Neural progenitor cell (in vitro differentiated cells): ENCODE data around the gene CD300LG. TPM values are rescaled to one million over a fixed set of nuclear protein-coding genes. Genes with fewer than 3 reads are reported as not detected.

Source experiments
- DNase-seq: peaks from one replicate; pipeline ENCODE4 v3.0.0-alpha.2; 2016; ENCODE audit warnings: low spot score
- H2AFZ ChIP-seq: fragments of 200-600 bp; sonication (generic); replicated peaks from 2 replicates; pipeline ENCODE4 v1.6.1; 2016; ENCODE audit warnings: antibody characterized with exemption
- H3F3A ChIP-seq: fragments of 200-600 bp; sonication (generic); 2 replicates; pipeline ENCODE4 v1.6.1; 2016; ENCODE audit warnings: antibody characterized with exemption, low read depth
- H3K27ac ChIP-seq: fragments of 200-600 bp; sonication (generic); 2 replicates; pipeline ENCODE4 v1.5.1; 2016; ENCODE audit warnings: mild to moderate bottlenecking
- H3K27me3 ChIP-seq: fragments of 200-600 bp; sonication (generic); 2 replicates; pipeline ENCODE4 v1.6.1; 2016; ENCODE audit warnings: mild to moderate bottlenecking, moderate library complexity
- H3K36me3 ChIP-seq: fragments of 200-600 bp; sonication (generic); 2 replicates; pipeline ENCODE4 v1.5.1; 2016
- H3K4me1 ChIP-seq: fragments of 200-600 bp; sonication (generic); 2 replicates; pipeline ENCODE4 v1.6.1; 2016; ENCODE audit warnings: mixed run types
- H3K4me2 ChIP-seq: fragments of 200-600 bp; sonication (generic); 2 replicates; pipeline ENCODE4 v1.6.1; 2016
- H3K4me3 ChIP-seq: fragments of 200-600 bp; sonication (generic); 2 replicates; pipeline ENCODE4 v1.5.1; 2016
- H3K79me2 ChIP-seq: fragments of 200-600 bp; sonication (generic); 2 replicates; pipeline ENCODE4 v1.6.1; 2016; ENCODE audit warnings: low read depth
- H3K9ac ChIP-seq: fragments of 200-600 bp; sonication (generic); 2 replicates; pipeline ENCODE4 v1.6.1; 2016
- H3K9me3 ChIP-seq: fragments of 200-600 bp; sonication (generic); 2 replicates; pipeline ENCODE4 v1.5.1; 2016; ENCODE audit warnings: low read depth
- H4K20me1 ChIP-seq: fragments of 200-600 bp; sonication (generic); 2 replicates; pipeline ENCODE4 v1.6.1; 2016; ENCODE audit warnings: low read depth
- H3K27ac Mint-ChIP-seq: 3 replicates; pipeline ENCODE4 v1.8.0; 2021; ENCODE audit warnings: mixed read lengths
- H3K27me3 Mint-ChIP-seq: 2 replicates; pipeline ENCODE4 v1.8.0; 2022; ENCODE audit warnings: low read depth, mild to moderate bottlenecking, inconsistent platforms, moderate library complexity, mixed read lengths; ENCODE audit not compliant: insufficient read depth
- H3K36me3 Mint-ChIP-seq: 3 replicates; pipeline ENCODE4 v1.8.0; 2021; ENCODE audit warnings: mixed read lengths
- H3K4me1 Mint-ChIP-seq: 3 replicates; pipeline ENCODE4 v1.8.0; 2021; ENCODE audit warnings: mixed read lengths
- H3K4me3 Mint-ChIP-seq: 3 replicates; pipeline ENCODE4 v1.8.0; 2021; ENCODE audit warnings: mild to moderate bottlenecking, moderate library complexity, mixed read lengths
- H3K9me3 Mint-ChIP-seq: 3 replicates; pipeline ENCODE4 v1.8.0; 2020; ENCODE audit warnings: mixed read lengths
- CTCF ChIP-seq: fragments of 200-600 bp; sonication (generic); IDR thresholded peaks from 2 replicates; pipeline ENCODE4 v1.5.1; 2017; ENCODE audit warnings: antibody characterized with exemption, mild to moderate bottlenecking
- EZH2 ChIP-seq: fragments of 200-600 bp; sonication (generic); IDR thresholded peaks from 2 replicates; pipeline ENCODE4 v1.6.1; 2017; ENCODE audit warnings: antibody characterized with exemption, mild to moderate bottlenecking, moderate library complexity
- EZH2phosphoT487 ChIP-seq: fragments of 200-600 bp; sonication (generic); IDR thresholded peaks from 2 replicates; pipeline ENCODE4 v1.6.1; 2017; ENCODE audit warnings: antibody characterized with exemption
- total RNA-seq: library from RNA; depleted of rRNA; stranded (reverse); fragments of >200 nt; gene quantifications from 2 replicates; pipeline ENCODE4 v1.2.3, GENCODE V29; 2015; ENCODE audit warnings: low replicate concordance

The CD300LG gene
- total RNA-seq, 1 donor from 2014 or later, result not detected

- TF ChIP-seq CTCF (no peak), EZH2phosphoT487 (no peak), EZH2 (no peak)
- Mint-ChIP-seq H3K36me3 (no peaks in the 10 kb centered on the region), H3K4me3 (no peak overlapping the region), H3K4me1 (no peaks in the 10 kb centered on the region), H3K9me3 (no peaks in the 10 kb centered on the region), H3K27ac (no peak overlapping the region), H3K27me3 (peaks cover 4% of the 10 kb centered on the region)
- H3F3A ChIP-seq, result no peaks in the 10 kb centered on the region
- no peak for DNase-seq
- H3K27me3 ChIP-seq, result peaks cover 6% of the 10 kb centered on the region
- H3K4me2 ChIP-seq, result no peak overlapping the region
- H3K4me1 ChIP-seq, result peaks cover 6% of the 10 kb centered on the region
- no peak overlapping the region for H2AFZ ChIP-seq
- no peaks in the 10 kb centered on the region for H4K20me1 ChIP-seq
- no peak overlapping the region for H3K9ac ChIP-seq
- H3K79me2 ChIP-seq, result no peaks in the 10 kb centered on the region
- H3K4me3 ChIP-seq, result no peak overlapping the region
- H3K36me3 ChIP-seq, result no peaks in the 10 kb centered on the region
- no peaks in the 10 kb centered on the region for H3K9me3 ChIP-seq
- H3K27ac ChIP-seq, result no peak overlapping the region
Observed at GRCh38 chr17:43871946-43872690, 25.1 kb downstream of the CD300LG start.

- no peak overlapping the region for H3K4me3 ChIP-seq
- Mint-ChIP-seq H3K27me3 (peaks cover 4% of the 10 kb centered on the region), H3K4me1 (no peaks in the 10 kb centered on the region)
Observed at GRCh38 chr17:43873091-43873490, 26.1 kb downstream of the CD300LG start.

GRCh38 chr17:43873815-43874214 is 26.8 kb downstream of the CD300LG start:
- DNase-seq, result no peak
- H3K4me3 Mint-ChIP-seq, result no peak overlapping the region

More at GRCh38 chr17:43873091-43873490, 26.1 kb downstream of the CD300LG start:
- H3K4me3 Mint-ChIP-seq, result no peak overlapping the region
- no peaks in the 10 kb centered on the region for H3K9me3 Mint-ChIP-seq
- TF ChIP-seq CTCF (peak; percentile 34), EZH2 (no peak)
- no peak for DNase-seq
- H3K36me3 ChIP-seq, result no peaks in the 10 kb centered on the region
- H4K20me1 ChIP-seq, result no peaks in the 10 kb centered on the region
- no peaks in the 10 kb centered on the region for H3K9me3 ChIP-seq
- H3K4me2 ChIP-seq, result no peak overlapping the region
- no peak overlapping the region for H3K9ac ChIP-seq
- peaks cover 6% of the 10 kb centered on the region for H3K4me1 ChIP-seq
- no peaks in the 10 kb centered on the region for H3K36me3 Mint-ChIP-seq
- H3K79me2 ChIP-seq, result no peaks in the 10 kb centered on the region
- H3K27ac Mint-ChIP-seq, result no peak overlapping the region
- peaks cover under 1% of the 10 kb centered on the region for H3K27me3 ChIP-seq
- no peak overlapping the region for H3K27ac ChIP-seq
- H3F3A ChIP-seq, result no peaks in the 10 kb centered on the region
- no peak overlapping the region for H2AFZ ChIP-seq

More at GRCh38 chr17:43873815-43874214, 26.8 kb downstream of the CD300LG start:
- Mint-ChIP-seq H3K9me3 (no peaks in the 10 kb centered on the region), H3K27ac (no peak overlapping the region), H3K36me3 (no peaks in the 10 kb centered on the region), H3K27me3 (peaks cover 4% of the 10 kb centered on the region), H3K4me1 (peaks cover 2% of the 10 kb centered on the region)
- no peak overlapping the region for H3K4me2 ChIP-seq
- H3F3A ChIP-seq, result no peaks in the 10 kb centered on the region
- H3K36me3 ChIP-seq, result no peaks in the 10 kb centered on the region
- no peaks in the 10 kb centered on the region for H3K9me3 ChIP-seq
- no peaks in the 10 kb centered on the region for H3K79me2 ChIP-seq
- no peak overlapping the region for H3K4me3 ChIP-seq
- no peaks in the 10 kb centered on the region for H4K20me1 ChIP-seq
- TF ChIP-seq EZH2phosphoT487, result no peak
- no peak for TF ChIP-seq CTCF
- TF ChIP-seq EZH2, result no peak
- H3K4me1 ChIP-seq, result peaks cover 8% of the 10 kb centered on the region
- no peak overlapping the region for H3K27ac ChIP-seq
- no peaks in the 10 kb centered on the region for H3K27me3 ChIP-seq
- no peak overlapping the region for H2AFZ ChIP-seq
- no peak overlapping the region for H3K9ac ChIP-seq
